PC-9 (cell line): ENCODE measurements around the gene PDE4D. TPM values are rescaled to one million over a fixed set of nuclear protein-coding genes. Genes with fewer than 3 reads are reported as not detected.
A peak's percentile ranks its signal among the peaks of the same experiment; 100 is the strongest.

ENCODE experiments used
- BruUV-seq: library from RNA; stranded (reverse); fragments of 400-500 nt; replicated peaks from 2 replicates; lab custom pipeline; 2021; lab: Mats Ljungman, UMichigan
- CTCF ChIA-PET: fragments of 300-600 bp; sonication (Branson Sonifier 250); formaldehyde crosslinking; loops from one replicate; lab custom pipeline; 2022; ENCODE audit warnings: antibody characterized with exemption; lab: Charles Lee
- POLR2A ChIA-PET: fragments of 300-600 bp; sonication (Branson Sonifier 250); formaldehyde crosslinking; loops from one replicate; lab custom pipeline; 2022; ENCODE audit warnings: antibody characterized with exemption; ENCODE audit not compliant: unreplicated experiment; lab: Charles Lee
- DNase-seq, 2 experiments: peaks; one replicate each; pipeline versions ENCODE4 v3.0.0 to v3.0.0-alpha.2; 2015 to 2022; ENCODE audit warnings: mixed read lengths in 1 of 2
- H2AFZ ChIP-seq: fragments of 200-600 bp; sonication (generic); 2 replicates; pipeline ENCODE4 v1.8.1; 2017; ENCODE audit warnings: antibody characterized with exemption
- H3F3A ChIP-seq: fragments of 200-600 bp; sonication (generic); 2 replicates; pipeline ENCODE4 v1.8.1; 2017; ENCODE audit warnings: antibody characterized with exemption, mild to moderate bottlenecking, low read depth; ENCODE audit not compliant: insufficient read depth
- H3K27ac ChIP-seq: fragments of 200-600 bp; sonication (generic); 2 replicates; pipeline ENCODE4 v1.6.1; 2016; ENCODE audit warnings: mixed run types
- H3K27me3 ChIP-seq: fragments of 200-600 bp; sonication (generic); 2 replicates; pipeline ENCODE4 v1.6.1; 2016; ENCODE audit warnings: low read depth, mixed run types; ENCODE audit not compliant: insufficient read depth
- H3K36me3 ChIP-seq: fragments of 200-600 bp; sonication (generic); 2 replicates; pipeline ENCODE4 v1.6.1; 2016; ENCODE audit warnings: low read depth, mixed run types
- H3K4me1 ChIP-seq: fragments of 200-600 bp; sonication (generic); replicated peaks from 2 replicates; pipeline ENCODE4 v1.6.1; 2016; ENCODE audit warnings: mixed run types; ENCODE audit not compliant: insufficient read depth
- H3K4me2 ChIP-seq: fragments of 200-600 bp; sonication (generic); 2 replicates; pipeline ENCODE4 v1.6.1; 2017; ENCODE audit warnings: mixed run types
- H3K4me3 ChIP-seq: fragments of 200-600 bp; sonication (generic); 2 replicates; pipeline ENCODE4 v1.6.1; 2016; ENCODE audit warnings: mixed run types
- H3K79me2 ChIP-seq: fragments of 200-600 bp; sonication (generic); 2 replicates; pipeline ENCODE4 v1.6.1; 2017; ENCODE audit warnings: low read depth, mixed run types
- H3K9me2 ChIP-seq: fragments of 200-600 bp; sonication (generic); 2 replicates; pipeline ENCODE4 v1.8.1; 2017; ENCODE audit warnings: mild to moderate bottlenecking; ENCODE audit not compliant: insufficient read depth
- H3K9me3 ChIP-seq: fragments of 200-600 bp; sonication (generic); 2 replicates; pipeline ENCODE4 v1.8.1; 2016; ENCODE audit warnings: low read depth; ENCODE audit not compliant: insufficient read depth
- H4K20me1 ChIP-seq: fragments of 200-600 bp; sonication (generic); 2 replicates; pipeline ENCODE4 v1.8.1; 2017; ENCODE audit not compliant: insufficient read depth
- EZH2 ChIP-seq: fragments of 200-600 bp; sonication (generic); IDR thresholded peaks from 2 replicates; pipeline ENCODE4 v1.8.0; 2017; ENCODE audit warnings: antibody characterized with exemption, low read depth
- intact Hi-C: fragments of 100-400 bp; cut with micrococcal nuclease; formaldehyde crosslinking; loops from one replicate; pipeline ENCODE4 v1.10.0; 2022; ENCODE audit not compliant: unreplicated experiment
- total RNA-seq: library from RNA; stranded (reverse); gene quantifications from 2 replicates; pipeline ENCODE4 v1.2.3, GENCODE V29; 2021
- TF ChIP-seq, protein P1 (sequence below): fragments of 200-600 bp; sonication (generic); conservative IDR thresholded peaks from 2 replicates; pipeline ENCODE4 v1.6.1; 2017; ENCODE audit warnings: mixed run types, antibody characterized with exemption, mild to moderate bottlenecking, moderate library complexity

The PDE4D gene
- total RNA-seq, 1 experiment from 2014 or later = 9.8 TPM

DNA sequence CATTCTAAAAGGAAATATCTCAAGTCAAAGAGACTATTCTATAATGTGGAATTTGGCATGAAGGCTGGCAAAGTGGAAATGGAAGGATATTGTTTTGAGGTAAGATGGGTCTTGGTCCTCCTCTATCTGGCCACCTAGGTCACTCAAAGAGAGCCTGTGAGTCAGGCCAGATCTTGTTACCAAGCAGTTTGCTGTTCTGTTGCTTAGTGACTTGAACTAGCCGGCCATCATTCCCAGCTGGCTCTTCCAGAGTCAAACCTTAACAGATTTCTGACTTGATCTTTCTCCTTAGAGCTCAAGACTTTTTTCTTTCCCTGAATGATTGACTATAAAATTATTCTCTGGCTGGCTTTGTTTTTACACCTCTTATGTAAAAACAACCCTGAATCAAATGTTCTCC is 136.1 kb downstream of the PDE4D start:
- no TSS peak for BruUV-seq
- POLR2A ChIA-PET = interaction anchor here (0.6 to 0.9 kb wide), 2 partner anchors 12 to 35 kb away, joined by 3 to 4 read pairs; no protein-coding TSS in a partner anchor
- H3K4me3 ChIP-seq = no peak overlapping the region
- H3F3A ChIP-seq = peaks cover 18% of the 10 kb centered on the region
- CTCF ChIA-PET = no interaction called here
- no peak overlapping the region for H3K27ac ChIP-seq
- no peaks in the 10 kb centered on the region for H3K27me3 ChIP-seq
- H3K4me1 ChIP-seq = peaks cover 37% of the 10 kb centered on the region
- no peaks in the 10 kb centered on the region for H4K20me1 ChIP-seq
- no peak overlapping the region for H3K4me2 ChIP-seq
- no peaks in the 10 kb centered on the region; the same call in 1 of the 2 replicates for H3K9me3 ChIP-seq
- no peak for TF ChIP-seq EZH2
- TF ChIP-seq, protein P1, sequence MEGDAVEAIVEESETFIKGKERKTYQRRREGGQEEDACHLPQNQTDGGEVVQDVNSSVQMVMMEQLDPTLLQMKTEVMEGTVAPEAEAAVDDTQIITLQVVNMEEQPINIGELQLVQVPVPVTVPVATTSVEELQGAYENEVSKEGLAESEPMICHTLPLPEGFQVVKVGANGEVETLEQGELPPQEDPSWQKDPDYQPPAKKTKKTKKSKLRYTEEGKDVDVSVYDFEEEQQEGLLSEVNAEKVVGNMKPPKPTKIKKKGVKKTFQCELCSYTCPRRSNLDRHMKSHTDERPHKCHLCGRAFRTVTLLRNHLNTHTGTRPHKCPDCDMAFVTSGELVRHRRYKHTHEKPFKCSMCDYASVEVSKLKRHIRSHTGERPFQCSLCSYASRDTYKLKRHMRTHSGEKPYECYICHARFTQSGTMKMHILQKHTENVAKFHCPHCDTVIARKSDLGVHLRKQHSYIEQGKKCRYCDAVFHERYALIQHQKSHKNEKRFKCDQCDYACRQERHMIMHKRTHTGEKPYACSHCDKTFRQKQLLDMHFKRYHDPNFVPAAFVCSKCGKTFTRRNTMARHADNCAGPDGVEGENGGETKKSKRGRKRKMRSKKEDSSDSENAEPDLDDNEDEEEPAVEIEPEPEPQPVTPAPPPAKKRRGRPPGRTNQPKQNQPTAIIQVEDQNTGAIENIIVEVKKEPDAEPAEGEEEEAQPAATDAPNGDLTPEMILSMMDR = no peak
- intact Hi-C loops = no loop called here
- peaks cover 37% of the 10 kb centered on the region; the same call in 1 of the 2 replicates for H3K79me2 ChIP-seq
- H3K9me2 ChIP-seq = 0 out of 2 replicates have a peak, but pooled peaks cover 4% of the 10 kb centered on the region
- peak in 1 of 2 experiments; percentile 53 for DNase-seq
- H3K36me3 ChIP-seq = no peaks in the 10 kb centered on the region
- H2AFZ ChIP-seq = no peak overlapping the region

DNA sequence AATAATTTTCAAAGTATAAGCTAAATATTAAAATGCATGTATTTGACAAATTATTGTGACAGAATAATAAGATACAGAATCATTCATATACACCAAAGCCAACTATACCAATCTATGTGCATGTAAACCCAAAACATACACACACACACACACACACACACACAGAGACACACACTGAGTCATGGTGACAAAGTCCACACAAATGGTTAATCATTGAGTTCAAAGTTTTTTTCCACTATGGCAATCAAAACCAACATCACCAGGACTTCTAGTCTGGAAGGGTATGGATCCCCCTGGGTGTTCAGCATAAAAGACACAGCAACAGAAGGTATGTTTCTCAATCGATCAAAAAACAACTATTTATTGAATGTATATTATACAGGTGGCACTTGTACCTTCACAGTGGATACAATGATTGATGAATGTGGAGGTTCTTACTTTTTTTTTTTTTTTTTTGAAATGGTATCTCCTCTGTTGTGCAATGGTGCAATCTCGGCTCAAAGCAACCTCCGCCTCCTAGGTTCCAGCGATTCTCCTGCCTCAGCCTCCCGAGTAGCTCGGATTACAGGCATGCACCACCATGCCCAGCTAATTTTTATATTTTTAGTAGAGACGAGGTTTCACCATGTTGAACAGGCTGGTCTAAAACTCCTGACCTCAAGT is 137.0 kb downstream of the PDE4D start:
- Histone ChIP-seq H3K4me2 (no peak overlapping the region), H3K79me2 (peaks cover 37% of the 10 kb centered on the region; the same call in 1 of the 2 replicates), H4K20me1 (no peaks in the 10 kb centered on the region), H3F3A (peaks cover 18% of the 10 kb centered on the region), H3K9me2 (0 out of 2 replicates have a peak, but pooled peaks cover 4% of the 10 kb centered on the region), H3K27ac (no peak overlapping the region), H3K27me3 (no peaks in the 10 kb centered on the region), H2AFZ (no peak overlapping the region), H3K4me1 (peaks cover 34% of the 10 kb centered on the region), H3K4me3 (no peak overlapping the region), H3K9me3 (no peaks in the 10 kb centered on the region; the same call in 1 of the 2 replicates), H3K36me3 (no peaks in the 10 kb centered on the region)
- TF ChIP-seq, protein P1 = no peak
- no peak for TF ChIP-seq EZH2
- ChIA-PET POLR2A (interaction anchor here (0.6 kb wide), 1 partner anchor 13 kb away, joined by 3 read pairs; no protein-coding TSS in a partner anchor), CTCF (interaction anchor here (0.7 kb wide), 2 partner anchors 16 to 943 kb away, joined by 3 read pairs; no protein-coding TSS in a partner anchor)
- no TSS peak for BruUV-seq
- DNase-seq = no peak
- intact Hi-C loops = no loop called here

DNA sequence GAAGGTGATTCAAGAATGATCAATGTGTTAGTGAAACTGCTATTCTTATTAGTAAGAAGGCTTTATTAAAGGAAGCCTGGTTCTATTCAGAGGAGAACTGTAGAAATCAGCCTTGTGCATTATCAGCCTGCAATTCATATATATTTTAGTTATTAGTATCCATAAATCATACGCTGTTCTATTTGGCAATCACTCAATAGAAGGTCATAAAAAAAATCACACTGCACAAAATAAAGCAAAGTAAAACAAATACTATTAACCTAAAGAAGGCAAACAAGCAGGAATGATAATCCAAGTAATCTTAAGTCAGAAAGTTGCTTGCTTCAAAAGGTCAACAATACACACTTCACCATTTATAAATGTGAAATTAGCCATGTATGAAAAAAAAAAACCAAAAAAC is 138.1 kb downstream of the PDE4D start:
- Histone ChIP-seq H3K4me2 (no peak overlapping the region), H3K36me3 (no peaks in the 10 kb centered on the region), H3K27me3 (no peaks in the 10 kb centered on the region), H3K27ac (no peak overlapping the region), H3K9me2 (0 out of 2 replicates have a peak, but pooled peaks cover 4% of the 10 kb centered on the region), H3F3A (peaks cover 12% of the 10 kb centered on the region; the same call in 1 of the 2 replicates), H2AFZ (no peak overlapping the region), H3K9me3 (no peaks in the 10 kb centered on the region; the same call in 1 of the 2 replicates), H4K20me1 (no peaks in the 10 kb centered on the region), H3K79me2 (peaks cover 32% of the 10 kb centered on the region; the same call in 1 of the 2 replicates), H3K4me1 (peaks cover 23% of the 10 kb centered on the region), H3K4me3 (no peak overlapping the region)
- no TSS peak for BruUV-seq
- intact Hi-C loops = no loop called here
- TF ChIP-seq, protein P1 = no peak
- no peak for TF ChIP-seq EZH2
- no peak for DNase-seq
- ChIA-PET CTCF (interaction anchor here (0.7 kb wide), 1 partner anchor 17 kb away, joined by 3 read pairs; no protein-coding TSS in a partner anchor), POLR2A (no interaction called here)
